ENCODE measurements around the gene MED22. TPM values are rescaled to one million over a fixed set of nuclear protein-coding genes. Genes with fewer than 3 reads are reported as not detected.
A peak's percentile ranks its signal among the peaks of the same experiment; 100 is the strongest.

MED22 gene
- polyA plus RNA-seq, 3 donors: 6.8 to 27.7 (median 9.6) TPM

- Mint-ChIP-seq H3K4me1 (no peaks in the 10 kb centered on the region), H3K27ac (peak overlapping the region in 1 of 7 donors; percentile 70), H3K36me3 (no peaks in the 10 kb centered on the region), H3K4me3 (no peak overlapping the region), H3K9me3 (peaks cover 0 to 3% (median 0%) of the 10 kb centered on the region in 7 donors), H3K27me3 (ENCODE audit: low read depth in 3 of 3) (peaks cover 1 to 6% (median 2%) of the 10 kb centered on the region in 3 donors)
- Histone ChIP-seq H2AFZ (ENCODE audit: insufficient read depth, low read depth, low read length, poor library complexity, severe bottlenecking) (no peak overlapping the region), H3K4me3 (replicated peaks in 1 of 3; ENCODE audit: low read depth in 2 of 3, low read length in 3 of 3) (no peak overlapping the region), H3K27ac (ENCODE audit: low read depth in 1 of 2, low read length in 2 of 2) (no peak overlapping the region), H3K27me3 (ENCODE audit: control insufficient read depth in 2 of 2, insufficient read depth in 2 of 2, low read length in 2 of 2) (no peaks in the 10 kb centered on the region), H3K4me1 (ENCODE audit: control insufficient read depth in 1 of 2, insufficient read depth in 2 of 2, low read length in 2 of 2) (no peaks in the 10 kb centered on the region), H3K4me2 (replicated peaks; ENCODE audit: extremely low read depth, low read length, poor library complexity, severe bottlenecking) (no peak overlapping the region), H4K20me1 (ENCODE audit: insufficient read depth, low read length) (no peaks in the 10 kb centered on the region), H3K36me3 (replicated peaks in 1 of 2; ENCODE audit: control insufficient read depth in 1 of 2, insufficient read depth in 2 of 2, low read length in 2 of 2) (no peaks in the 10 kb centered on the region), H3K79me2 (ENCODE audit: insufficient read depth, low read length) (no peaks in the 10 kb centered on the region), H3K9me3 (replicated peaks in 1 of 2; ENCODE audit: control insufficient read depth in 1 of 2, insufficient read depth in 1 of 2, low read length in 2 of 2) (no peaks in the 10 kb centered on the region), H3K9ac (ENCODE audit: insufficient read depth, low read length, poor library complexity, severe bottlenecking) (no peak overlapping the region)
- 100% methylated on average over 1 of the region's 2 CpGs for WGBS (ENCODE audit: insufficient coverage)
- no peak for DNase-seq
- TF ChIP-seq CTCF (IDR thresholded peaks at IDR 0.05): no peak
- intact Hi-C loops (cut with micrococcal nuclease): no loop called here
Measured at GRCh38 chr9:133315997-133316396, 31.9 kb downstream of the MED22 start.

- Histone ChIP-seq H2AFZ (ENCODE audit: insufficient read depth, low read depth, low read length, poor library complexity, severe bottlenecking) (no peak overlapping the region), H3K4me3 (replicated peaks in 1 of 3; ENCODE audit: low read depth in 2 of 3, low read length in 3 of 3) (no peak overlapping the region), H3K4me2 (replicated peaks; ENCODE audit: extremely low read depth, low read length, poor library complexity, severe bottlenecking) (no peak overlapping the region), H3K36me3 (replicated peaks in 1 of 2; ENCODE audit: control insufficient read depth in 1 of 2, insufficient read depth in 2 of 2, low read length in 2 of 2) (no peaks in the 10 kb centered on the region), H3K9ac (ENCODE audit: insufficient read depth, low read length, poor library complexity, severe bottlenecking) (no peak overlapping the region), H3K9me3 (replicated peaks in 1 of 2; ENCODE audit: control insufficient read depth in 1 of 2, insufficient read depth in 1 of 2, low read length in 2 of 2) (peaks cover 0 to 5% of the 10 kb centered on the region in 2 donors), H4K20me1 (ENCODE audit: insufficient read depth, low read length) (no peaks in the 10 kb centered on the region), H3K79me2 (ENCODE audit: insufficient read depth, low read length) (no peaks in the 10 kb centered on the region), H3K4me1 (ENCODE audit: control insufficient read depth in 1 of 2, insufficient read depth in 2 of 2, low read length in 2 of 2) (no peaks in the 10 kb centered on the region), H3K27me3 (ENCODE audit: control insufficient read depth in 2 of 2, insufficient read depth in 2 of 2, low read length in 2 of 2) (no peaks in the 10 kb centered on the region), H3K27ac (ENCODE audit: low read depth in 1 of 2, low read length in 2 of 2) (no peak overlapping the region)
- TF ChIP-seq CTCF (IDR thresholded peaks at IDR 0.05): no peak
- 94% methylated on average over 3 of the region's 6 CpGs for WGBS (ENCODE audit: insufficient coverage)
- peaks cover 6 to 15% (median 8%) of the 10 kb centered on the region in 7 donors for H3K9me3 Mint-ChIP-seq
- no peaks in the 10 kb centered on the region for H3K36me3 Mint-ChIP-seq
- intact Hi-C loops (cut with micrococcal nuclease): no loop called here
- no peak overlapping the region for H3K4me3 Mint-ChIP-seq
- H3K4me1 Mint-ChIP-seq: no peaks in the 10 kb centered on the region
- no peak for DNase-seq
- H3K27me3 Mint-ChIP-seq (ENCODE audit: low read depth in 3 of 3): peaks cover 4 to 10% (median 7%) of the 10 kb centered on the region in 3 donors
- H3K27ac Mint-ChIP-seq: no peak overlapping the region
Measured at GRCh38 chr9:133309608-133310007, 38.3 kb downstream of the MED22 start.
